Mesangial cell (primary cell): ENCODE measurements around the gene UST. TPM values are rescaled to one million over a fixed set of nuclear protein-coding genes. Genes with fewer than 3 reads are reported as not detected.

ENCODE experiments used
- total RNA-seq: library from RNA; depleted of rRNA; stranded (reverse); fragments of >200 nt; gene quantifications from 2 replicates; pipeline ENCODE4 v1.2.3, GENCODE V29; 2015

UST gene, protein sequence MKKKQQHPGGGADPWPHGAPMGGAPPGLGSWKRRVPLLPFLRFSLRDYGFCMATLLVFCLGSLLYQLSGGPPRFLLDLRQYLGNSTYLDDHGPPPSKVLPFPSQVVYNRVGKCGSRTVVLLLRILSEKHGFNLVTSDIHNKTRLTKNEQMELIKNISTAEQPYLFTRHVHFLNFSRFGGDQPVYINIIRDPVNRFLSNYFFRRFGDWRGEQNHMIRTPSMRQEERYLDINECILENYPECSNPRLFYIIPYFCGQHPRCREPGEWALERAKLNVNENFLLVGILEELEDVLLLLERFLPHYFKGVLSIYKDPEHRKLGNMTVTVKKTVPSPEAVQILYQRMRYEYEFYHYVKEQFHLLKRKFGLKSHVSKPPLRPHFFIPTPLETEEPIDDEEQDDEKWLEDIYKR
- total RNA-seq = 1.6 and 3.3 TPM in 2 replicates

GRCh38 chr6:148746363-148747144 lies at the start of gene UST:
TSS of gene UST (plus strand) at chr6:148747030. CDS start at chr6:148747431, 401 bp downstream.

